Left lobe of liver (tissue), 2 donors: ENCODE results near the gene CDC42EP5. TPM values are rescaled to one million over a fixed set of nuclear protein-coding genes. Genes with fewer than 3 reads are reported as not detected.
A peak's percentile ranks its signal among the peaks of the same experiment; 100 is the strongest.

ENCODE experiments used
- ATAC-seq: fragments of 200-7000 bp; cut with Tn5 transposase; one replicate; pipeline ENCODE4 v1.9.1; 2020; ENCODE audit warnings: mild to moderate bottlenecking, moderate library complexity
- DNase-seq: peaks from one replicate; pipeline ENCODE4 v3.0.0-alpha.2; 2020; ENCODE audit warnings: low spot score
- total RNA-seq: library from RNA; stranded (reverse); gene quantifications from one replicate; pipeline ENCODE4 v1.2.1, GENCODE V29; 2021
- donor health status: DM: no; HTN: no; CAD: no; lungs with moderate emphysema.
- donor health status: DM: no; HTN: yes; CAD: no.

CDC42EP5 gene
- total RNA-seq, 1 donor from 2014 or later, result 2.4 TPM

DNA sequence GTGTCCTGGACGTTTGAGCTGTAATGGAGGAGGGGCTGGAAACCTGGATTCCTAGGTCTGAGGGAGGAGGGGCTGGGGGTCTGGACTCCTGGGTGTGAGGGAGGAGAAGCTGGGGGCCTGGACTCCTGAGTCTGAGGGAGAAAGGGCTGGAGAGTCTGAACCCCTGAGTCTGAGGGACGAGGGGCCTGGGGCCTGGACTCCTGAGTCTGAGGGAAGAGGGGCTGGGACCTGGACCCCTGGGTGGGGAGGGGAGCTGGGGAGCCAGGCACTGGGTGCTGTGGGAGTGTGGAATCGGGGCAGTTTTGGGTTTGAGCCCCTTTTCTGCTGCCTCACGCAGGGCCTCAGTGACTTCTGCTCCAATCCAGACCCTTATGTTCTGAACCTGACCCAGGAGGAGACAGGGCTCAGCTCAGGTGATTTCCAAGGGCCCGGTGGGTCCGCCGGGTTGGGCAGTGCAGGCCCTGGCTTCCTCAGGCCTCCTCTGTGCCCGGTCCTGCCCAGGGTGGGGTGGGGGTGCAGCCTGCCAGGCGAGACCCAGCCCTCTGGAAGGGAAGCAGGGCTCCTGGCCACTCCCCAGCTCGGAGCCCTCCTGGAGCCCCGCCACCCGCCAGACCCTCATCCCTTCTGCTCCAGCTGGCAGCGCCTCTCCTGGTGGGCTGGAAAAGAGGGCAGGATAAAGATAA lies 43.4 kb downstream of the CDC42EP5 start:
- DNase-seq (no peak), ATAC-seq (no peak)

DNA sequence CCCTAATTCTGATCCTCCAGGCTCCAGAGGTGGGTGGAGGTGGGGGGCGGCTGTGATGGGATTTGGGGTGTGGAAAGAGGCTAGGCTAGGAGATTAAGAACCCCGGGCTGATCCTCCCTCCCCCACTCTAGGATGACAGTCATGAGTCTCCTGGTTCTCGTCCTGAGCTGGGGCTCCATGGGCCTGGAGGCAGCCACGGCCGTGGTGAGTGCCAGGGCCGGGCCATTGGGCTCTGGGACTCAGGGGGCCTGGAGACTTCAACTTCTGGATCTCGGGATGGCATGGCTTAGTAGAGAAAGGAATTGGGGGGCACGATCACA lies 44.0 kb downstream of the CDC42EP5 start:
- ATAC-seq (no peak), DNase-seq (no peak)

DNA sequence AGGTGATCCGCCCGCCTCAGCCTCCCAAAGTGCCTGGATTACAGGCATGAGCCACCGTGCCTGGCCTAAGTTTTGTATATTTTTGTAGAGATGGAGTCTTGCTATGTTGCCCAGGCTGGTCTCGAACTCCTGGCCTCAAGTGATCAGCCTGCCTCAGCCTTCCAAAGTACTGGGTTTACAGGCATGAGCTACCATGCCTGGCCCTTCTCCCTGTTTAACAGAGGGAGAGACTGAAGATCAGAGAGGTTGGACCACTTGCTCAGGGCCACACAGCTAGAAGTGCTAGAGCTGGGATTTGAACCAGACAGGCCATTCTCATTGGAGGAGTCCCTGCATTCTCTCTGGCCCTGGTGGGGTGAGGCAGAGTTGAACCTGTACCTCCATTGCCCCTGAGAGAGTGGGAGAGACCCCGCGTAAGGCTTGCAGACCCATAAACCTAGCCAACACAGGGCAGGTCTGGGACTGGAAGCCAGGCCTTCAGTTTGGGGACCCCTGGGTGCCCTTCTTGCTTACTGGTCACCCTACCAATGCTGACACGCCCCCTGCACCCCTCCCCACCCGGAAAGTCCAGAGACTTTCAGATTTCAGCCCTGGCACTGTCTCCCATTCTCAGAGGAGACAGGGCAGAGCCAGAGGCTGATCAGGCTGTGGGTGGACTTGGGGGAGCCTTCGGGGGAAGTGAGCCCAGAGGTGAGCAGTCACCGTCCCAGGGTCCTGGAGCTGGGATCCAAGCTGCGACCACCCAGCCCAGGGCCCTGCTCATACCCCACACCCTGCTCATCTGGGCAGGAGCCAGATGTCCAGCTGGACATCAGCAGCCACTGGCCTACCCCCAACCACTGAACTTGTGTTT lies 44.5 kb downstream of the CDC42EP5 start:
- DNase-seq, result no peak
- no peak for ATAC-seq

GRCh38 chr19:54427586-54427985 lies 45.5 kb downstream of the CDC42EP5 start:
- no peak for ATAC-seq
- DNase-seq, result no peak

DNA sequence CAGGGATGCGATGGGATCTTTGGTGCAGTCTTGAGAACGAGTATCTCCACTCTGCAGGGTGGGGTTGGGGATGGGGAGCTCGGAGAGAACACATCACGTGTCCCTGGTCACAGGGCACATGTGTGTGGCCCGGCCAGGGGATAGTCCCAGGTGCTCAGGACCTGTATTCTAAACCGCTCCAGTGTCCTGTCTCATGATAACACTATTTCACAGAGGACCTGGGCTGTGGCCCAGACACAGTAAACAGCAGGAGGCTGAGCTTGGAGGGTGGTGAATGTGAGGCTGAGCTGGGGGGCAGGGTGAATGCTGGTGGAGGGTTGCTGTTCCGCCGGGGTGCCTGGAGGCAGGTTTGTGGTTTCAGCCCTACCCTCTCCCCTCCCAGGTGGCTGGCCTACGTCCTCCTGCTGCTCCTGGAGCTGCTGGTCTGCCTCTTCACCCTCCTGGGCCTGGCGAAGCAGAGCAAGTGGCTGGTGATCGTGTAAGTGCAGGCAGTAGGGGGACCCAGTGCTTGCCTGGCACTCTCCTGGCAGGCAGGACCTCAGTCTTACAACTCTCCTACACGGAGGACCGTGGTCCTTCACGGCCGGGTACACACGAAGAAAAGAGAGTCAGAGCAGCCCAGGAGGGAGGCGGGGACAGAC lies 46.7 kb downstream of the CDC42EP5 start:
- no peak for DNase-seq
- no peak for ATAC-seq

DNA sequence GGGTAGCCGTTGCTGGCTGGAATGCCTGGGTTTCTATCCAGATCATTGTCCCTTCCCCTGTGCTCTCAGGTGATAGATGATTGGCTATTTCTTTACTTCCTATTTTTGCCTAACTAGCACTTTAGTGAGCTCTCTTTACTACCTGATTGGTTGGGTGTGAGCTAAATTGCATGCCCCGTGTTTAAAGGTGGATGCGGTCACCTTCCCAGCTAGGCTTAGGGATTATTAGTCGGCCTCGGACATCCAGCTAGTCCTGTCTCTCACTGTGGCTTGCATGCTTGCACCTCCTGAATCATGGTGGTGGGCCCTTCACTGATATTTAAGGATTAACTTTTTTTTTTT lies 47.7 kb downstream of the CDC42EP5 start:
- DNase-seq (no peak), ATAC-seq (no peak)

DNA sequence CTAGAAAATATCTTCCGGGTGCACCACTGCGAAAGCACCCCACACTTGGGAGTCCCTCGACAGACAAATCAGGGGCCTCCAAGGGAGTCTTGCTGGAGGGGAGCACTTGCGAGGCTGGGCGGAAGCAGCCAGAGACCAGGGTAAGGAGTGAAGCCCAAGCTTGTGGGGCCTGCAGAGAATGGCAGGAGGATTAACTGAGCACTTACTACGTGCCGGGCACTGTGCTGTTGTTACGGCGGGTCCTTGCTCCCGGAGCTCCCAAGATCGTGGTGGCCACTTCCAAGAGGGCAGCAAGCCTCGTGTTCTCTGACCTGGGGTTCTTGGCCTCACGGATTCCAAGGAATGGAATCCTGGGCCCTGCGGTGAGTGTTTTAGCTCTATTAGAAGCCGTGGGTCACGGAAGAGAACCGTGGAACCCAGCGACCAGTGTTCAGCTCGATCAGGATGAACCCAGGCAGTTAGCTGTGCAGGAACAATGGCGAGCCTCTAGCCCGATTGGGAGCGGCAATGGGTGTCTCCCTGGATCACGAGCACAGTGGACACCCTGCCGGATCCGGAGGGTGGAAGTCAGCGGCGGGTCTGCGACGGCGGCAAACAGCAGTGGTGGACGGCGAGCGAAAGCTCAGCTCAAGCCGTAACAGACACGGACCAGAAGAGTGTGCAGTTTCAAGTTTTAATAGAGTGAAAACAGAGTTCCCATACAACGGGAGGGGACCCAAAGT lies 48.3 kb downstream of the CDC42EP5 start:
- ATAC-seq (no peak), DNase-seq (no peak)

DNA sequence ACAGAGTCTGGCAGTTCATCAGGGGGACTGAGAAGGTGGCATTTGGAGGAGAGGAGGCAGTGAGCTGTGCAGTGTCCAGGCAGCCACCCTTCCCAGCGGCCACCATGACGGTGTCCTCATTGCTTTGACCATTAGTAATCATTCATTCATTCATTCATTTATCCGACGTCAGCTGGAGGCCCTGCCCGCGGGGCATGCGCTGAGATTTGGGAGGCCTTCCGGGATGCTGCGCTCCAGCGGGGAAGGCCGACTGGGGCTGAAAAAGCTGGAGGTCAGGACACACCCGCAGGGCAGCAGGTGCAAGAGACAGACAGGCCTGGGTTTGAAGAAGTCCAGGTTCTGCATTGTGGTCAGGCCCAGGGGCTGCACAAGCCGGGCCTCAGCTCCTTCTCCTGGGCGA lies 48.9 kb downstream of the CDC42EP5 start:
- no peak for DNase-seq
- ATAC-seq, result no peak

GRCh38 chr19:54422136-54422535 lies 51.0 kb downstream of the CDC42EP5 start:
- DNase-seq (no peak), ATAC-seq (no peak)

- no peak for DNase-seq
These were observed 51.6 kb downstream of the CDC42EP5 start for GRCh38 chr19:54421521-54421920.

GRCh38 chr19:54421169-54421516 lies 52.0 kb downstream of the CDC42EP5 start:
- DNase-seq, result no peak
- ATAC-seq, result no peak

More at GRCh38 chr19:54421521-54421920, 51.6 kb downstream of the CDC42EP5 start:
- ATAC-seq, result no peak

DNA sequence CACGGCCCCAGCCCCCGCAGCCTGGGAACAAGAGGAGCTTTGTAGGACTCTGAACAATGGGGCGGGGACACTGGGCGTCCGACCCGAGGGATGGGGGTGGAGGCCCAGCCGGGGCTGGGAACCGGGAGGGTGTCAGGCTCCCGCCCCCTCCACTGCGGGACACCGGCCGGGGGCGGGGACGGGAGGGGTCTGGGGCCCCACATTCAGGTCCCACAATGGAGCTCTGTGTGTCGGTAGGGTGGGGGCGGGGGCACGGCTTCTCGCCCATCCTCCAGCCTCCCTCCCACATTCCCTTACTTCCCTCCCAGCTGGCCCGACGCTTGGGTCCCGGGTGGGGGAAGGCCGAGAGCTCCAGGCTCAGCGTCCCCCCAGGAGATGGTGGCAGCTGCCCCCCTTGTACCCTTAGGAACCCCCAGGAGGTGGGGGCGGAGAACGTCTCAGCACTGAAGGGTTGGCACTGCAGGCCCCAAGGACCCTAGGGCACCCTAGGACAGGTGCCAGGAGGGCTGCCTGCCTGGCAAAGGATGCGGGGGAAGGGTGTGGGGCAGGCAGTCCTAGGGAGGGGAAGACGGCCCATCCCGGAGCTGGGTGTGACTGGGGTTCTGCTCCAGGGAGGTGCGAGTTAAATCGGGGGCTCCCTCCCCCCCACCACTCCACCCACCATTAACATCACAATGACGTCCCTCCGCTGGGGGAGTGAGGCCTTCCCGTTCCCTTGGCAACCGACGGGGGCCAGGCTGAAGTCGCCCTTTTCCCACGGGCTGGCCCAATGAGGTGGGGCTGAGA lies 52.5 kb downstream of the CDC42EP5 start:
- no peak for DNase-seq
- peak; percentile 10 for ATAC-seq

- DNase-seq (no peak), ATAC-seq (no peak)
These were observed 53.1 kb downstream of the CDC42EP5 start for GRCh38 chr19:54420068-54420382.

- DNase-seq, result no peak
- ATAC-seq, result no peak
These were observed 53.9 kb downstream of the CDC42EP5 start for GRCh38 chr19:54418930-54419800.

DNA sequence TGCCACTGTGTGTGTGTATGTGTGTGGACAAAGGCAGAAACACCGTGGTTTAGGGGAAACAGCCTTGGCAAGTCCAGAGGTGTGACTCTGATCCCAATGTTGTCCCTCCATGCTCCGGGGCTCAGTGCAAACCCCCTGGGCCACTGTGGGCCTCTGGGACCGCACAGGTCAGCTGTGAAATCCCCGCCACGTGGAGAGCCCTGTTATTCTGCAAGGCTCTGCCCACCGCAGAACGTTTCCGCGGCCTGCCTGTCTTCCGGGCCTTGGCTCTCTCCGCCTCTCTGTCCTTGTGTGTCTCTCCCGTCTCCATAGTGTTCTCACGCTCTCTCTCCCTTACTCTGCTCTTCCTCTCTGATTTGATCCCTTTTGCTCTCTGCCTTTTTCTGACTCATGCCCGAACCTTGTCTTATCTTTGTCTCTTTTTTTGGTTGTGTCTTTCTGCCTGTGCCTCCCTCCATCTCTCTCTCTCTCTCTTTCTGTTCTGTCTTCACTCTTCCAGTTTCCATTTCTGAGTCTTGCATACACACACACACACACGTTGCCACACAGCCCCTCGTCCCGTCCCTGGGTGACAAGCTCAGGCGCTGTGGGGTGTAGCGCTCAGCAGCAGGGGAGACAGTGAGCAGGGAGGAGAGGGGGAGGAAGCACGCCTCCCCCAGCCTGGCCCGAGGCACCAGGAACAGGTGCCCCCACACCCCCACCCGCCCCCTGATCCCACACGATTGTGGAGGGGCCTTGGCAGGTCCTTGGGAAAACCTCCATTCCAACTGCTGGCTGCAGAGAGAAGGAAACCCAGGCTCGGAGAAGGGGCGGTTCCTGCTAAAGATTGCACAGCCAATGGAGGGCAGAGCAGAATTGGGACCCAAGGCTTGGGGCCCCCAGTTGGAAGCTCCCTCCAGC lies 54.8 kb downstream of the CDC42EP5 start:
- DNase-seq, result no peak
- ATAC-seq, result no peak

GRCh38 chr19:54416695-54417491 lies 56.2 kb downstream of the CDC42EP5 start:
- DNase-seq (no peak), ATAC-seq (no peak)

DNA sequence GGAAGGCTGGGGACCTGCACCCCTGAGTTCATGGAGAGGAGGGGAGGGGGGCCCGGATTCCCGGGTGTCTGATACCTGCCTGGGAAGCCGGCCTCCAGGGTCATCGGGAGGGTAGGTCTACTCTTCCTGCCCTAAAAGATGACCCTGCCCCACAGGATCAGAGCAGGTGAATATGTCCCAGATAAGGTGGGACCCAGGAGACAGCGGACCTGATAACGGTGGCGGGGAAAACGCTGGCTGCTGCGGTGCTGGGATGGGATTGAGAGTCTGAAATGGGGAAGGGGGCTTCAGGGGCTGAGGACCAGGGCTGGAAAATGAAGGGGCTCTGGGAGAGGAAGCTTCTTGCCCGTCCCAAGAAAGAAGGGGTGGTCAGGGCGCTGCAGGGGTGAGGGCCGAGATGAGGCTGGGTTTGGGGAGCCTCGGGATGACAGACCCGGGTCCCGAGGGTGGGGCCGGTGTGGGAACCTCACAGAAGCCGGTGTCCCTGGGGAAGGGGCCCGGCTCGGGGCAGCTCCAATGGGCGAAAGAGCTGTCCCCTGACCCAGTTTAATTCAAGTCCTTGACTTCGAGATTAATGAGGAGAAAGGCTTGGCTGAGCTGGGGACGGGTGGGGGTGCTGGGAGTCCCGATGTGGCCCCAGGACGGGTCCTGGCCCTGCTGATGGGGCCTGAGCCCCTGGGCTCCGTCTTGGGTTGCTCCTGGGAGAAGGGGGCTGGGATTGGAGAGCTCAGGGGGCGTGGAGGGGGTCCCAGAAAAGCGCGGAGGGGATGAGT lies 57.0 kb downstream of the CDC42EP5 start:
- no peak for ATAC-seq
- no peak for DNase-seq
